Lung (tissue), 12 donors: ENCODE results near the gene TBC1D17. TPM values are rescaled to one million over a fixed set of nuclear protein-coding genes. Genes with fewer than 3 reads are reported as not detected.

Experiments
- ATAC-seq: fragments of 200-7000 bp; cut with Tn5 transposase; one replicate; pipeline ENCODE4 v1.9.1; 2020; ENCODE audit warnings: moderate number of reproducible peaks; ENCODE audit not compliant: insufficient read depth, low FRiP score
- DNase-seq, 3 donors: peaks; one replicate each; pipeline ENCODE4 v3.0.0-alpha.2; 2013 to 2017
- H3K27ac ChIP-seq, 2 donors: one replicate each; pipeline ENCODE4 v1.5.1; 2013; ENCODE audit warnings: mild to moderate bottlenecking in 2 of 2, moderate library complexity in 2 of 2, control low read depth in 1 of 2, inconsistent platforms in 1 of 2, low read depth in 1 of 2, low read length in 1 of 2
- H3K27me3 ChIP-seq, 3 donors: one replicate each; pipeline ENCODE4 v1.5.1; 2013; ENCODE audit warnings: low read length in 2 of 3; ENCODE audit not compliant: control insufficient read depth in 3 of 3, insufficient read depth in 3 of 3
- H3K36me3 ChIP-seq, 4 donors: one replicate each; pipeline ENCODE4 v1.5.1; 2013; ENCODE audit warnings: low read length in 4 of 4, mild to moderate bottlenecking in 1 of 4, moderate library complexity in 1 of 4; ENCODE audit not compliant: control insufficient read depth in 4 of 4, insufficient read depth in 4 of 4
- H3K4me1 ChIP-seq, 5 donors: one replicate each; pipeline ENCODE4 v1.5.1; 2013; ENCODE audit warnings: low read length in 5 of 5, mild to moderate bottlenecking in 2 of 5, moderate library complexity in 1 of 5; ENCODE audit not compliant: control insufficient read depth in 5 of 5, insufficient read depth in 5 of 5
- H3K4me3 ChIP-seq: one replicate; pipeline ENCODE4 v1.5.1; 2013; ENCODE audit warnings: mild to moderate bottlenecking, control low read depth, moderate library complexity
- H3K9ac ChIP-seq, 2 donors: one replicate each; pipeline ENCODE4 v1.5.1; 2013; ENCODE audit warnings: low read length in 2 of 2, control low read depth in 1 of 2; ENCODE audit not compliant: insufficient read depth in 1 of 2
- H3K9me3 ChIP-seq, 4 donors: one replicate each; pipeline ENCODE4 v1.5.1; 2013; ENCODE audit warnings: low read length in 3 of 4, mild to moderate bottlenecking in 1 of 4, moderate library complexity in 1 of 4; ENCODE audit not compliant: control insufficient read depth in 4 of 4, insufficient read depth in 3 of 4
- CTCF ChIP-seq: IDR thresholded peaks from 2 replicates; pipeline ENCODE4 v1.5.1; 2012; ENCODE audit warnings: mild to moderate bottlenecking; ENCODE audit errors: control extremely low read depth, extremely low read depth
- WGBS, 2 donors: extraction: QIAGEN DNeasy Blood & Tissue Kit; methylation state at CpG; one replicate each; pipeline ENCODE4 v1.1.7; 2013; 5-methylcytosine and 5-hydroxymethylcytosine counted together
- polyA plus RNA-seq, 2 donors: library from polyadenylated mRNA; stranded (reverse); fragments of 200-250 nt; gene quantifications; one replicate each; pipeline ENCODE4 v1.2.1, GENCODE V29; 2013
- total RNA-seq, 2 donors: library from RNA; depleted of rRNA in 1 of 2; stranded (reverse); fragments of >200 nt in 1 of 2; gene quantifications; one replicate each; pipeline ENCODE4 v1.2.1, GENCODE V29; 2014 to 2021
- donor health status: control.
- donor health status: control.
- donor health status: Bipolar disorder and iron deficiency.
- donor health status: healthy.
- donor health status: DM: yes; HTN: yes; CAD: no.

TBC1D17 gene
- total and polyA plus RNA-seq, 4 donors, result 23.3 to 52.9 (median 32.4) TPM

GRCh38 chr19:49894011-49894664, 16.6 kb downstream of the TBC1D17 start:
- Histone ChIP-seq H3K36me3 (no peaks in the 10 kb centered on the region), H3K9ac (no peak overlapping the region), H3K9me3 (no peaks in the 10 kb centered on the region), H3K4me3 (no peak overlapping the region), H3K27ac (no peak overlapping the region), H3K4me1 (peaks cover 0 to 17% (median 0%) of the 10 kb centered on the region in 5 donors), H3K27me3 (peaks cover 0 to 7% (median 0%) of the 10 kb centered on the region in 3 donors)
- DNase-seq, result no peak
- TF ChIP-seq CTCF, result no peak
- 93 to 97% methylated on average over 18 of the region's 18 CpGs for WGBS, 2 donors
- ATAC-seq, result no peak

DNA sequence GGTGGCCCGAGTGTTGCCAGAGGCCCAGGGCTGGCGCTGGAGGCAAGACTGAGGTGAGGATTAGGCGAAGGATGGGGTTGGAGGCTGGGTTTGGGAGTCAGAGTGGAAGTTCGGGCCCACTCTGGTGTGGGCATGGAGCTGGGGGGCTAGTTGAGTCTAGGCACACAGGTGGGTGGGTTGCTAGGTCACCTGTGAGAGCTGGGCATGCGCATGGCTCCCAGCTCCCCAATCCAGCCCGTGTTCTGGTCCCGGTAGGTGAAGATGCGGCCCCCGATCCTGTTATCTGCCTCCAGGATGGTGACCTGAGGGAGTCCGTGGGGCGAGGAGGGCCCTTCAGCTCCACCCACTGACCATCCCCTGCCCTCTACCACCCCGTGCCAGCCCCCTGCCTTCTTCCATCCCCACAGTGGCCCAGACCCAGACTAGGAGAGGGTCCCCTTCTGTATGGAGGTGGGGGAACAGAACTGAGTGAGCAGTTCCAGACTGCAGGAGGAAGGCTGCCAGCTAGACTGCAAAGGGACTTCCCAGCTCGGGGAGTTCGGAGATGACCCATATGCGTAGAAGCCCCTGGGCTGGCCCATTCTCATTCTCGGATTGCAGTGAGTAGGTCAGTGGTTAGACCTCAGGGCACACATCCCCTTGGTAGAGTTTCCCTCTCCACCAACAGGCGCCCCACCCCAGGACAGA, 17.5 kb downstream of the TBC1D17 start:
- Histone ChIP-seq H3K4me3 (no peak overlapping the region), H3K4me1 (peaks cover 0 to 11% (median 0%) of the 10 kb centered on the region in 5 donors), H3K9me3 (no peaks in the 10 kb centered on the region), H3K27me3 (peaks cover 0 to 7% (median 0%) of the 10 kb centered on the region in 3 donors), H3K9ac (no peak overlapping the region), H3K27ac (no peak overlapping the region), H3K36me3 (no peaks in the 10 kb centered on the region)
- DNase-seq (no peak), ATAC-seq (no peak)
- 84 to 89% methylated on average over 17 of the region's 17 CpGs for WGBS, 2 donors
- TF ChIP-seq CTCF, result no peak

DNA sequence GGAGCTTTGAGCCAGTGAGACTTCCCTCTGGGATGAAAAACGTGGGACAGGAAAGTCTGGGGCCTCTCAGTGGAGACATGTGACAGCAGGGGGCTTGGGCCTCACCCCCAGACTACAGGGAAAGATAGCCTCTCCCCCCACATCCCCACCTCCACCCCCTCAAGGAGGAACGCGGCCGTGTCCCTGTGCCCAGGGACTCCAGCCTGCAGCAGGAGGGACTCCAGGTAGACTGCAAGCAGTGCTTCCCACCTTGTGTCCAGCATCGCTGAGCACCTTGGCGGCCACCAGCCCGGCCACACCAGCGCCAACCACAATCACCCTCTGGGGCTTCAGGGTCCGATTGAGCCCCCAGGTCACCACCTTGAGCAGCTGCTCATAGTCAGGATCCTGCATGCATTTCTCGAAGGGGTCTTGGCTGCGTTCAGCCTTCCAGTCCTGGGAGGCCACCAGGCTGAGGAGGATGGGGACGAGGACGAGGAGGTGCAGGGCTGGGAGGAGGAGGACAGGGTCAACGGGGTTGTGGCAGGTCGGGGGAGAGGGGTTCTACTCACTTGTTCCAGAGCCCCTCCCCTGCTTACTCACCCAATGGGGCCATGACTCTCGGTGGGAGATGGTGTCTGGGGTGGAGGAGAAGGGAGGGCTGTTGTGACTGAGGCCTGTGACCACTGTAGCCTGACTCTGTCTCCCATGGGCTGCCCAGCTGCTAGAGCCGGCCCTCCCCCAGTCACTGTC, 18.2 kb downstream of the TBC1D17 start:
- Histone ChIP-seq H3K9me3 (no peaks in the 10 kb centered on the region), H3K4me3 (no peak overlapping the region)
- no peak for TF ChIP-seq CTCF

More for the DNA sequence above, 18.2 kb downstream of the TBC1D17 start:
- ATAC-seq (no peak), DNase-seq (no peak)
- no peaks in the 10 kb centered on the region for H3K36me3 ChIP-seq
- no peak overlapping the region for H3K9ac ChIP-seq
- H3K27me3 ChIP-seq, result peaks cover 0 to 7% (median 0%) of the 10 kb centered on the region in 3 donors
- peaks cover 0 to 6% (median 0%) of the 10 kb centered on the region in 5 donors for H3K4me1 ChIP-seq
- WGBS, 2 donors, result 71 to 78% methylated on average over 17 of the region's 17 CpGs
- no peak overlapping the region for H3K27ac ChIP-seq
